Naive thymus-derived CD4-positive, alpha-beta T cell (primary cell): Measurements from ENCODE around the gene BTRC. TPM values are rescaled to one million over a fixed set of nuclear protein-coding genes. Genes with fewer than 3 reads are reported as not detected.
A peak's percentile ranks its signal among the peaks of the same experiment; 100 is the strongest.

Experiments used
- ATAC-seq: fragments of 150-1000 bp; cut with Tn5 transposase; 2 replicates; pipeline ENCODE4 v1.10.0; 2021; ENCODE audit warnings: mild to moderate bottlenecking, moderate library complexity
- CTCF ChIA-PET: fragments of 350-600 bp; sonication (Branson Sonifier 250); formaldehyde crosslinking; loops from one replicate; lab custom pipeline; 2021; ENCODE audit warnings: antibody characterized with exemption; lab: Charles Lee
- POLR2A ChIA-PET: fragments of 350-600 bp; sonication (Branson Sonifier 250); formaldehyde crosslinking; loops from one replicate; lab custom pipeline; 2021; ENCODE audit warnings: antibody characterized with exemption, inconsistent platforms; lab: Charles Lee
- DNase-seq, 9 donors: peaks; one replicate each; pipeline versions ENCODE4 v3.0.0 to v3.0.0-alpha.2; 2020 to 2022; ENCODE audit warnings: mixed read lengths in 1 of 9
- H3K27ac ChIP-seq: one replicate; pipeline ENCODE4 v1.7.0; 2013; ENCODE audit warnings: mild to moderate bottlenecking, low read depth, low read length, moderate library complexity
- H3K27me3 ChIP-seq, 2 donors: one replicate each; pipeline ENCODE4 v1.7.0; 2013; ENCODE audit warnings: low read length in 2 of 2, mild to moderate bottlenecking in 2 of 2, moderate library complexity in 2 of 2; ENCODE audit not compliant: control insufficient read depth in 2 of 2, insufficient read depth in 2 of 2
- H3K36me3 ChIP-seq, 3 experiments: 1 replicate in 2 of 3; 2 replicates in 1 of 3; pipeline ENCODE4 v1.7.0; 2013; ENCODE audit warnings: low read length in 3 of 3, mild to moderate bottlenecking in 3 of 3, moderate library complexity in 1 of 3; ENCODE audit not compliant: insufficient read depth in 3 of 3, control insufficient read depth in 2 of 3
- H3K4me1 ChIP-seq, 2 donors: one replicate each; pipeline ENCODE4 v1.7.0; 2013; ENCODE audit warnings: low read length in 2 of 2, mild to moderate bottlenecking in 2 of 2, moderate library complexity in 1 of 2; ENCODE audit not compliant: control insufficient read depth in 2 of 2, insufficient read depth in 2 of 2
- H3K4me3 ChIP-seq: 2 replicates; pipeline ENCODE4 v1.7.0; 2013; ENCODE audit warnings: mild to moderate bottlenecking, low read length
- H3K9me3 ChIP-seq, 3 experiments: 1 replicate in 2 of 3; 2 replicates in 1 of 3; pipeline ENCODE4 v1.7.0; 2013; ENCODE audit warnings: low read length in 3 of 3; ENCODE audit not compliant: control insufficient read depth in 2 of 3
- H3K27ac Mint-ChIP-seq, 9 donors: one replicate each; pipeline ENCODE4 v1.8.0; 2020 to 2022; ENCODE audit warnings: mixed read lengths in 9 of 9, mild to moderate bottlenecking in 8 of 9, moderate library complexity in 5 of 9, inconsistent platforms in 2 of 9
- H3K27me3 Mint-ChIP-seq, 5 donors: one replicate each; pipeline ENCODE4 v1.8.0; 2021 to 2022; ENCODE audit warnings: mixed read lengths in 5 of 5, mild to moderate bottlenecking in 1 of 5
- H3K36me3 Mint-ChIP-seq, 5 donors: one replicate each; pipeline ENCODE4 v1.8.0; 2020 to 2022; ENCODE audit warnings: mixed read lengths in 5 of 5, mild to moderate bottlenecking in 3 of 5, inconsistent platforms in 1 of 5
- H3K4me1 Mint-ChIP-seq, 7 donors: one replicate each; pipeline ENCODE4 v1.8.0; 2020 to 2022; ENCODE audit warnings: mixed read lengths in 7 of 7, mild to moderate bottlenecking in 3 of 7, inconsistent platforms in 1 of 7
- H3K4me3 Mint-ChIP-seq, 10 donors: one replicate each; pipeline ENCODE4 v1.8.0; 2020 to 2022; ENCODE audit warnings: mild to moderate bottlenecking in 10 of 10, mixed read lengths in 10 of 10, moderate library complexity in 6 of 10, inconsistent platforms in 2 of 10
- H3K9me3 Mint-ChIP-seq, 11 donors: one replicate each; pipeline ENCODE4 v1.8.0; 2020 to 2022; ENCODE audit warnings: mixed read lengths in 11 of 11, mild to moderate bottlenecking in 4 of 11, inconsistent platforms in 1 of 11, moderate library complexity in 1 of 11
- intact Hi-C, 2 donors: fragments of 100-400 bp; cut with micrococcal nuclease; formaldehyde crosslinking; loops; one replicate each; pipeline ENCODE4 v1.15.1; 2023
- polyA plus RNA-seq, 2 donors: library from polyadenylated mRNA; unstranded; fragments of 300-500 nt; fragmentation: Illumina TruSeq; gene quantifications; one replicate each; pipeline ENCODE4 v1.2.3, GENCODE V29; 2021
- total RNA-seq, 6 experiments: library from RNA in 5 of 6; stranded (reverse) in 5 of 6; gene quantifications; 1 replicate in 5 of 6; 2 replicates in 1 of 6; pipeline ENCODE4 v1.2.3 and lab custom pipeline; 2021 to 2026

BTRC gene
- total and polyA plus RNA-seq, 7 experiments from 2014 or later, result 12.8 to 26.1 (median 16.8) TPM

GRCh38 chr10:101569323-101569621 is 215.3 kb downstream of the BTRC start:
- POLR2A ChIA-PET, result no interaction called here
- no peaks in the 10 kb centered on the region for H3K9me3 ChIP-seq
- no peaks in the 10 kb centered on the region for H3K36me3 ChIP-seq
- H3K36me3 Mint-ChIP-seq, result peaks cover 0 to 6% (median 0%) of the 10 kb centered on the region in 5 donors
- peaks cover 0 to 2% (median 0%) of the 10 kb centered on the region in 11 donors for H3K9me3 Mint-ChIP-seq
- H3K27ac ChIP-seq, result no peak overlapping the region
- intact Hi-C loops, result no loop called here
- H3K4me3 ChIP-seq, result no peak overlapping the region
- H3K27me3 Mint-ChIP-seq, result peaks cover 35 to 52% (median 49%) of the 10 kb centered on the region in 5 donors
- H3K4me1 ChIP-seq, result peaks cover 4 to 17% of the 10 kb centered on the region in 2 donors
- H3K27me3 ChIP-seq, result peaks cover 0 to 10% of the 10 kb centered on the region in 2 donors
- peaks cover 0 to 21% (median 11%) of the 10 kb centered on the region in 7 donors for H3K4me1 Mint-ChIP-seq
- DNase-seq (no peak), ATAC-seq (no peak)
- H3K4me3 Mint-ChIP-seq, result peak overlapping the region in 8 of 10 donors; percentile 27 to 80 (median 70)
- CTCF ChIA-PET, result interaction anchor here (0.6 to 5.6 kb wide), 5 partner anchors 11 to 387 kb away, joined by 3 to 37 read pairs (median 3); no protein-coding TSS in a partner anchor
- H3K27ac Mint-ChIP-seq, result no peak overlapping the region

- ChIA-PET POLR2A (interaction anchor here (0.6 kb wide), 1 partner anchor 49 kb away, joined by 3 read pairs; no protein-coding TSS in a partner anchor), CTCF (interaction anchor here (0.6 to 5.6 kb wide), 6 partner anchors 11 to 387 kb away, joined by 3 to 37 read pairs (median 3); partner anchors contain the start of genes DPCD and POLL)
- peak overlapping the region in 1 of 9 donors; percentile 43 for H3K27ac Mint-ChIP-seq
- H3K9me3 Mint-ChIP-seq, result peaks cover 0 to 2% (median 0%) of the 10 kb centered on the region in 11 donors
- peaks cover 0 to 6% (median 0%) of the 10 kb centered on the region in 5 donors for H3K36me3 Mint-ChIP-seq
- peaks cover 33 to 49% (median 48%) of the 10 kb centered on the region in 5 donors for H3K27me3 Mint-ChIP-seq
- peak overlapping the region; percentile 50 to 80 (median 74) for H3K4me3 Mint-ChIP-seq
- Histone ChIP-seq H3K36me3 (no peaks in the 10 kb centered on the region), H3K27ac (no peak overlapping the region), H3K9me3 (no peaks in the 10 kb centered on the region), H3K4me1 (peaks cover 4 to 17% of the 10 kb centered on the region in 2 donors), H3K27me3 (peaks cover 0 to 10% of the 10 kb centered on the region in 2 donors), H3K4me3 (peak overlapping the region; percentile 69)
- DNase-seq, result peak; percentile 62 to 88 (median 77)
- intact Hi-C loops, result loop anchor here (1.0 to 5.0 kb wide), 8 partner anchors 18 to 409 kb away; partner anchors contain the start of genes BTRC (in 1 of the 2), DPCD (in 1 of the 2) and POLL (in 1 of the 2)
- ATAC-seq, result peak; percentile 95
- peaks cover 0 to 21% (median 13%) of the 10 kb centered on the region in 7 donors for H3K4me1 Mint-ChIP-seq
Observed at GRCh38 chr10:101569622-101570427, 215.9 kb downstream of the BTRC start.

DNA sequence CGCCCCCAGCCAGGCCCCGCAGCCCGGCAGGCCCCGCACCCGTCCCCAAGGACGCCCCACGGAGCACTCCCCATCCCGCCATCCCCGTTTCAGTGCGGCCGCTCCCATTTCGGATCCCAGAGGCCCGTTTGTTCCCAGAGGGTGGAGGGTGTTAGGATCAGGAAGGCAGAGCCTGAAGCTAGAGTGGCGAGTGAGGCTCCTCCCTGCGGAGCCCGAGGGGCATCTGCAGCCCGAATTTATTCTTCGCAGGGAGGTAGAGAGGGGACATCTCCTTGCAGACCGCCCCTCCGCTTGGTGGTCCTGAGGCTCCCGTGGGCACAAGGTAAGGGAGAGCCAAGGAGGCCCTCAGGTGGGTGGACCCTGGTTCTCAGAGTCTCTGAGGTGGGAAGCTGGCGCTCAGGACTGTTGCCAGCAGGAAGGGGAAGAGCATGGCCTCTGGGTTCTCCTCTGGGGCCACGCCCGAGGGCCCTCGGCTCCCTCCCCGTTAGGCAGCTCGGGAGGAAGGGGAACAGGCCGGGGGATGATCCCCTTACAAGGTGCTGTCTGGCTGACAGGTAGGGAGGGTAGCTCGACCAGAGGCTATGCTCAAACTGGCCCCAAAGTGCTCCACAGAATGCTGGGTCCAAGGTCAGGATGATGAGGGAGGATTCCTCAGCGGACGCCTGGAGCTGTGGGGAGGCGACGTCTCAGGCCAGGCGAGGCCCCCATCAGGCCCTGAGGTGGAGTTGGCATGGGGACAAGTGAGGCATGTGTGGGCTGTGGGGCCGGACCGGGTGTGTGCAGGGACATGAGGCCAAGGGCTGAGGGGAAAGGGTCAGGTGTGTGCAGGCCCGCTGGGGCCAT is 216.7 kb downstream of the BTRC start:
- Mint-ChIP-seq H3K27ac (peak overlapping the region in 1 of 9 donors; percentile 47), H3K4me3 (peak overlapping the region in 7 of 10 donors; percentile 67 to 80 (median 75)), H3K4me1 (peaks cover 0 to 21% (median 13%) of the 10 kb centered on the region in 7 donors), H3K27me3 (peaks cover 26 to 41% (median 39%) of the 10 kb centered on the region in 5 donors), H3K9me3 (peaks cover 0 to 2% (median 0%) of the 10 kb centered on the region in 11 donors), H3K36me3 (peaks cover 0 to 6% (median 0%) of the 10 kb centered on the region in 5 donors)
- POLR2A ChIA-PET, result interaction anchor here (0.6 kb wide), 1 partner anchor 50 kb away, joined by 3 read pairs; no protein-coding TSS in a partner anchor
- peaks cover 0 to 10% of the 10 kb centered on the region in 2 donors for H3K27me3 ChIP-seq
- peaks cover 4 to 17% of the 10 kb centered on the region in 2 donors for H3K4me1 ChIP-seq
- intact Hi-C loops, result loop anchor here (1.0 to 5.0 kb wide), 8 partner anchors 18 to 409 kb away; partner anchors contain the start of genes BTRC (in 1 of the 2), DPCD (in 1 of the 2) and POLL (in 1 of the 2)
- H3K4me3 ChIP-seq, result no peak overlapping the region
- DNase-seq (no peak), ATAC-seq (peak; percentile 18)
- H3K27ac ChIP-seq, result no peak overlapping the region
- H3K36me3 ChIP-seq, result no peaks in the 10 kb centered on the region
- no peaks in the 10 kb centered on the region for H3K9me3 ChIP-seq
- CTCF ChIA-PET, result interaction anchor here (0.6 to 5.6 kb wide), 8 partner anchors 9 to 357 kb away, joined by 3 to 37 read pairs (median 3); partner anchors contain the start of genes DPCD and POLL

DNA sequence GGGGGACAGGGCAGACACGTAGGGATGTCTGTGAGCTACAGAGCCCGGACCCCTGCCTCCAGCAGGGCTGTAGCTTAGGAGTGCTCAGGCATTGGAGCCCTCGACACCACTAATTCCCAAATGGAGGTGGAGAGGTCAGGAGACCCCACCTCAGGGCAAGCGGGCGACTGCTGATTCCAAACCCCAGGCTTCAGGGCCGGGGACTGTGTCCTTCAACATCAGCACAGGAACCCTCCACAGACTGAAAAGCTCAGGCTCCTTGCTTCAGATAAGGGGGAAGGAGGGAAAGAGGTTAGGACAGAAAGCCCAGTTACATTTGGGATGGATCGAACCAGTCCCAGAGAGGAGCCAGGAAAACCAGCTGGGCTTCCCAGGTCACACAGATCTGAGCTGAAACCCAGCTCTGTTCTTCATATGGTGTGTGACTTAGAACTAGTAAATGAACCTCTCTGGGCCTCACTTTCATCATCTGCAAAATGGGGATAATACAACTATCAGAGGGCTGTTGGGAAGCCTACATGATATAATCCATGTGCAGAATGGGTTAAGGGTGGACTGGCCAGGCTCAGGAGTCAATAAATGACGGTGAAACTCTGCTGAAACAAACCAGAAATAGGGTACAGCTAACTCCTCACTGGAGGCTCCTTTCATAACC is 217.4 kb downstream of the BTRC start:
- Mint-ChIP-seq H3K9me3 (peaks cover 0 to 2% (median 0%) of the 10 kb centered on the region in 11 donors), H3K4me3 (peak overlapping the region in 4 of 10 donors; percentile 29 to 75 (median 45)), H3K27me3 (peaks cover 20 to 34% (median 32%) of the 10 kb centered on the region in 5 donors), H3K4me1 (peaks cover 0 to 18% (median 13%) of the 10 kb centered on the region in 7 donors), H3K27ac (peak overlapping the region in 1 of 9 donors; percentile 47), H3K36me3 (peaks cover 0 to 6% (median 0%) of the 10 kb centered on the region in 5 donors)
- no peaks in the 10 kb centered on the region for H3K36me3 ChIP-seq
- no peaks in the 10 kb centered on the region for H3K9me3 ChIP-seq
- H3K4me1 ChIP-seq, result peaks cover 4 to 17% of the 10 kb centered on the region in 2 donors
- intact Hi-C loops, result loop anchor here in 1 of 2 donors (2.0 to 5.0 kb wide), 3 partner anchors 105 to 273 kb away; partner anchors contain the start of gene BTRC
- peaks cover 0 to 10% of the 10 kb centered on the region in 2 donors for H3K27me3 ChIP-seq
- DNase-seq (no peak), ATAC-seq (no peak)
- H3K4me3 ChIP-seq, result no peak overlapping the region
- ChIA-PET CTCF (interaction anchor here (0.6 to 5.6 kb wide), 8 partner anchors 10 to 357 kb away, joined by 3 to 37 read pairs (median 3); partner anchors contain the start of genes DPCD and POLL), POLR2A (no interaction called here)
- no peak overlapping the region for H3K27ac ChIP-seq

DNA sequence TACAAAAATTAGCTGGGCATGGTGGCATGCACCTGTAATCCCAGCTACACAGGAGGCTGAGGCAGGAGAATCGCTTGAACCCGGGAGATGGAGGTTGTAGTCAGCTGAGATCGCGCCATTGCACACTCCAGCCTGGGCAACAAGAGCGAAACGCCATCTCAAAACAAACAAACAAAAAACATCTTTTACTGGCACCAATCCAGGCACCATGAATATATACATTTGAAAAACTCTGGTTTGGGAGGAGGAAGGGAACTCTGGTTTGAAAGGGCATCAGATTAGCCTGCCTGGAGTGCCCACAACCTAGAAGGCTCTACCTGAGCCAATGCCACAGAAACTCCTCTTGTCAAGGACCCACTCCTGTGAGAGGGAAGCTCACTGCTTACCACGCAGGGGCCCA is 218.2 kb downstream of the BTRC start:
- CTCF ChIA-PET, result interaction anchor here (0.5 to 5.6 kb wide), 4 partner anchors 9 to 361 kb away, joined by 3 to 37 read pairs (median 8); no protein-coding TSS in a partner anchor
- intact Hi-C loops, result loop anchor here in 1 of 2 donors (5.0 kb wide), 1 partner anchor 220 kb away; the partner anchor contains the start of gene BTRC
- ATAC-seq, result no peak
- peaks cover 4 to 17% of the 10 kb centered on the region in 2 donors for H3K4me1 ChIP-seq
- no peaks in the 10 kb centered on the region for H3K9me3 ChIP-seq
- H3K36me3 ChIP-seq, result peaks cover 0 to 7% (median 0%) of the 10 kb centered on the region in 3 experiments
- peaks cover 0 to 5% of the 10 kb centered on the region in 2 donors for H3K27me3 ChIP-seq
- no peak for DNase-seq
- H3K4me3 ChIP-seq, result no peak overlapping the region
- H3K4me1 Mint-ChIP-seq, result peaks cover 0 to 13% (median 10%) of the 10 kb centered on the region in 7 donors
- POLR2A ChIA-PET, result interaction anchor here (0.5 kb wide), 1 partner anchor 361 kb away, joined by 3 read pairs; no protein-coding TSS in a partner anchor
- peaks cover 0 to 6% (median 2%) of the 10 kb centered on the region in 5 donors for H3K36me3 Mint-ChIP-seq
- no peak overlapping the region for H3K27ac Mint-ChIP-seq
- peaks cover 15 to 28% (median 27%) of the 10 kb centered on the region in 5 donors for H3K27me3 Mint-ChIP-seq
- H3K27ac ChIP-seq, result no peak overlapping the region
- H3K9me3 Mint-ChIP-seq, result peaks cover 0 to 2% (median 0%) of the 10 kb centered on the region in 11 donors
- H3K4me3 Mint-ChIP-seq, result no peak overlapping the region
